Effector CD8-positive, alpha-beta T cell (primary cell): ENCODE results near the gene LDLRAD4.

Source experiments
- DNase-seq: peaks from one replicate; lab custom pipeline; 2025; lab: John Stamatoyannopoulos, UW

LDLRAD4 gene

GRCh38 chr18:13513021-13513420, 294.5 kb downstream of the LDLRAD4 start:
- no peak for DNase-seq

- no peak for DNase-seq
Observed at GRCh38 chr18:13513481-13513880, 294.9 kb downstream of the LDLRAD4 start.

- no peak for DNase-seq
Observed at GRCh38 chr18:13514558-13514957, 296.0 kb downstream of the LDLRAD4 start.

GRCh38 chr18:13516855-13517254, 298.3 kb downstream of the LDLRAD4 start:
- no peak for DNase-seq

GRCh38 chr18:13517369-13517768, 298.8 kb downstream of the LDLRAD4 start:
- no peak for DNase-seq

- DNase-seq = no peak
Observed at GRCh38 chr18:13518382-13518781, 299.8 kb downstream of the LDLRAD4 start.

GRCh38 chr18:13520306-13520705, 301.7 kb downstream of the LDLRAD4 start:
- DNase-seq = no peak

- DNase-seq = no peak
Observed at GRCh38 chr18:13520741-13521140, 302.2 kb downstream of the LDLRAD4 start.

- DNase-seq = no peak
Observed at GRCh38 chr18:13521418-13521817, 302.9 kb downstream of the LDLRAD4 start.

GRCh38 chr18:13522256-13522655, 303.7 kb downstream of the LDLRAD4 start:
- DNase-seq = no peak

- DNase-seq = no peak
Observed at GRCh38 chr18:13522861-13523660, 304.5 kb downstream of the LDLRAD4 start.

- no peak for DNase-seq
Observed at GRCh38 chr18:13524054-13524453, 305.5 kb downstream of the LDLRAD4 start.

GRCh38 chr18:13524811-13525210, 306.3 kb downstream of the LDLRAD4 start:
- no peak for DNase-seq

- no peak for DNase-seq
Observed at GRCh38 chr18:13525381-13526029, 306.9 kb downstream of the LDLRAD4 start.

- no peak for DNase-seq
Observed at GRCh38 chr18:13526519-13526918, 308.0 kb downstream of the LDLRAD4 start.

GRCh38 chr18:13527256-13527655, 308.7 kb downstream of the LDLRAD4 start:
- DNase-seq = no peak

GRCh38 chr18:13527730-13528129, 309.2 kb downstream of the LDLRAD4 start:
- no peak for DNase-seq

GRCh38 chr18:13528739-13529392, 310.3 kb downstream of the LDLRAD4 start:
- DNase-seq = no peak

GRCh38 chr18:13530033-13530878, 311.7 kb downstream of the LDLRAD4 start:
- no peak for DNase-seq

- DNase-seq = no peak
Observed at GRCh38 chr18:13530879-13531387, 312.4 kb downstream of the LDLRAD4 start.

- no peak for DNase-seq
Observed at GRCh38 chr18:13531681-13532325, 313.2 kb downstream of the LDLRAD4 start.
